Stimulated activated naive B cell treated with anti-CD40 and anti-IgM and Interleukin-4, amounts not matched to agents 10 μg/mL and 1 μg/mL and 100 μg/mL, for 72 hours (primary cell): Measurements from ENCODE around the gene CYGB.

Experiments
- ATAC-seq, 2 donors: fragments of 150-1000 bp; cut with Tn5 transposase; replicated peaks; 2 replicates each; pipeline ENCODE4 v1.10.0; 2021; ENCODE audit warnings: moderate library complexity in 1 of 2
- DNase-seq: peaks from one replicate; pipeline ENCODE4 v3.0.0; 2021
- H3K27ac Mint-ChIP-seq: one replicate; pipeline ENCODE4 v1.8.0; 2022; ENCODE audit warnings: mild to moderate bottlenecking, mixed read lengths
- H3K27me3 Mint-ChIP-seq, 2 donors: one replicate each; pipeline ENCODE4 v1.8.0; 2022; ENCODE audit warnings: mixed read lengths in 2 of 2
- H3K36me3 Mint-ChIP-seq, 2 donors: one replicate each; pipeline ENCODE4 v1.8.0; 2022; ENCODE audit warnings: mixed read lengths in 2 of 2, mild to moderate bottlenecking in 1 of 2
- H3K4me1 Mint-ChIP-seq, 2 donors: one replicate each; pipeline ENCODE4 v1.8.0; 2022; ENCODE audit warnings: mixed read lengths in 2 of 2, mild to moderate bottlenecking in 1 of 2
- H3K4me3 Mint-ChIP-seq, 2 donors: one replicate each; pipeline ENCODE4 v1.8.0; 2022; ENCODE audit warnings: mild to moderate bottlenecking in 2 of 2, mixed read lengths in 2 of 2, moderate library complexity in 1 of 2
- H3K9me3 Mint-ChIP-seq, 2 donors: one replicate each; pipeline ENCODE4 v1.8.0; 2022; ENCODE audit warnings: mixed read lengths in 2 of 2, mild to moderate bottlenecking in 1 of 2

CYGB gene

DNA sequence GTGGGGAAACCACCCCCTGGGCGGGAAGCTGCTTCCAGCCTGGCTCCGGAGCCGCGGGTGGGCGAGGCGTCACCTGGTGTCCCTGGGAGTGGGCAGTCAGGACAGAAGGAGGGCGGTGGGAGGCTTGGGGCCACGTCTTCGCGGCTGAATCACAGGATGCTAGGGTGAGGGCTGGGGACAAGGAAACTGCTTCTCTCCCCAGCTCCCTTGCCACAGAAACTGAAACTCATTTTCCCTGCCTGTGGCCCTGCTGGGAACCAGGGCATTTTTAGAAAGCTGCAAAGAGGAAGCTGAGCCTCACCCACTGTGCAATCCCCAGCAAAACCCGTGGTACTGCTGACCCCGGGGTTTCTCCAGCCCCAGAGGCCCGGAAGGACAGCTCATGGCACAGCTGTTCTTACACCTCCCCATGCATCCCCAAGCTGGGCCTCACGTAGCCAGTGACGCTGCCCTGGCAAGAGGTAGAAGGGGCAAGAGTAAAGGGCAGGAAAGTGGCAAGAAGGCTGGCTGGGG, 44.5 kb downstream of the CYGB start:
- H3K4me1 Mint-ChIP-seq: peaks cover 71 to 93% of the 10 kb centered on the region in 2 donors
- peak overlapping the region; percentile 83 to 84 for H3K4me3 Mint-ChIP-seq
- no peaks in the 10 kb centered on the region for H3K9me3 Mint-ChIP-seq
- ATAC-seq (peak; percentile 65 to 66), DNase-seq (peak; percentile 77)
- peak overlapping the region; percentile 97 for H3K27ac Mint-ChIP-seq
- H3K36me3 Mint-ChIP-seq: peaks cover 13 to 16% of the 10 kb centered on the region in 2 donors
- no peaks in the 10 kb centered on the region for H3K27me3 Mint-ChIP-seq

- DNase-seq: peak; percentile 80
- H3K4me1 Mint-ChIP-seq: peaks cover 66 to 93% of the 10 kb centered on the region in 2 donors
Observed at GRCh38 chr17:76492123-76492988, 45.2 kb downstream of the CYGB start.

GRCh38 chr17:76491271-76492122, 46.0 kb downstream of the CYGB start:
- Mint-ChIP-seq H3K36me3 (peaks cover 9 to 15% of the 10 kb centered on the region in 2 donors), H3K4me3 (peak overlapping the region; percentile 83 to 84), H3K9me3 (no peaks in the 10 kb centered on the region), H3K27ac (peak overlapping the region; percentile 97), H3K27me3 (no peaks in the 10 kb centered on the region), H3K4me1 (peaks cover 57 to 86% of the 10 kb centered on the region in 2 donors)
- peak; percentile 3 to 6 for ATAC-seq
- DNase-seq: no peak

More at GRCh38 chr17:76492123-76492988, 45.2 kb downstream of the CYGB start:
- no peaks in the 10 kb centered on the region for H3K27me3 Mint-ChIP-seq
- peaks cover 12 to 20% of the 10 kb centered on the region in 2 donors for H3K36me3 Mint-ChIP-seq
- no peaks in the 10 kb centered on the region for H3K9me3 Mint-ChIP-seq
- ATAC-seq: peak; percentile 75 to 76
- H3K4me3 Mint-ChIP-seq: peak overlapping the region; percentile 83 to 84
- H3K27ac Mint-ChIP-seq: peak overlapping the region; percentile 97

GRCh38 chr17:76490112-76490710, 47.3 kb downstream of the CYGB start:
- Mint-ChIP-seq H3K36me3 (peaks cover 9 to 16% of the 10 kb centered on the region in 2 donors), H3K27me3 (no peaks in the 10 kb centered on the region), H3K9me3 (no peaks in the 10 kb centered on the region), H3K4me1 (peaks cover 52 to 84% of the 10 kb centered on the region in 2 donors), H3K27ac (peak overlapping the region; percentile 92), H3K4me3 (peak overlapping the region in 1 of 2 donors; percentile 45)
- ATAC-seq (no peak), DNase-seq (no peak)

DNA sequence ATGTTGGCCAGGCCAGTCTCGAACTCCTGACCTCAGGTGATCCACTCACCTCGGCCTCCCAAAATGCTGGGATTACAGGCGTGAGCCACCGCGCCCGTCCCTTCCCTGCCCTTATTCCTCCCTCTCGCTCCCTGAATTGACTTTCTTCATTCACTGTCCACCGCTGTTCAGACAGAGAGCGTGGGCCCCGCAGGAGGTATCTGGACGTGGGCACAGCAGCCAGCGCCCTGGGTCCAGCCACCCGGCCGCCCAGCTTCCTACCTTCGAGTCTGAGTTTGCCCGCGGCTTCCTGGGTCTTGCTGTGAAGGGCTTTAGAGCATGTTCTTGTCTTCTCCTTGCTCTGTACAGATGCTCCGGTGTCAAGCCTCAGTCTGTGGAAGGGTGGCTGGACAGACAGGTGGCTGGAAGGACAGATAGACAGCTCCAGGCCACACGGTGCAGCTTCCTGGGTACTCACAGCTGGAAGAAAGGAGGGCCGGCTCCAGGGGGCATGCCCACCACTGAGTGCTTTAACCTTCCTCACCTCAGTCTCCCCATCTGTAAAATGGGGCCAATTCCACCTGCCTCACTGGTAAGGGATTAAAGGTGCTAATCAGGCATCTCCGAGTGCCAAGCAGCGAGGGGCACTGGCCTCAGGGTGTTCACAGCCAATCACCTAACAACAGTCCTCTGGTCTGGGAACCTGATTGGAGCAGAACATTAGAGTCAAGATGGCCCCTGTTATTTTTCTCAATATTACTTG, 49.9 kb downstream of the CYGB start:
- H3K4me1 Mint-ChIP-seq: peaks cover 50 to 83% of the 10 kb centered on the region in 2 donors
- H3K27ac Mint-ChIP-seq: peak overlapping the region; percentile 89
- DNase-seq (no peak), ATAC-seq (no peak)
- peak overlapping the region in 1 of 2 donors; percentile 36 for H3K4me3 Mint-ChIP-seq
- peaks cover 16 to 30% of the 10 kb centered on the region in 2 donors for H3K36me3 Mint-ChIP-seq
- no peaks in the 10 kb centered on the region for H3K27me3 Mint-ChIP-seq
- peaks cover 0 to 4% of the 10 kb centered on the region in 2 donors for H3K9me3 Mint-ChIP-seq

- peaks cover 0 to 4% of the 10 kb centered on the region in 2 donors for H3K9me3 Mint-ChIP-seq
- peak overlapping the region; percentile 92 for H3K27ac Mint-ChIP-seq
- ATAC-seq (no peak), DNase-seq (no peak)
- no peaks in the 10 kb centered on the region for H3K27me3 Mint-ChIP-seq
- H3K4me3 Mint-ChIP-seq: no peak overlapping the region
- peaks cover 46 to 83% of the 10 kb centered on the region in 2 donors for H3K4me1 Mint-ChIP-seq
- H3K36me3 Mint-ChIP-seq: peaks cover 18 to 39% of the 10 kb centered on the region in 2 donors
Observed at GRCh38 chr17:76485569-76485968, 51.9 kb downstream of the CYGB start.

GRCh38 chr17:76484228-76484725, 53.2 kb downstream of the CYGB start:
- H3K36me3 Mint-ChIP-seq: peaks cover 22 to 46% of the 10 kb centered on the region in 2 donors
- peaks cover 0 to 4% of the 10 kb centered on the region in 2 donors for H3K9me3 Mint-ChIP-seq
- no peak for ATAC-seq
- DNase-seq: no peak
- H3K27ac Mint-ChIP-seq: peak overlapping the region; percentile 95
- no peaks in the 10 kb centered on the region for H3K27me3 Mint-ChIP-seq
- H3K4me1 Mint-ChIP-seq: peaks cover 48 to 80% of the 10 kb centered on the region in 2 donors
- H3K4me3 Mint-ChIP-seq: peak overlapping the region; percentile 49 to 50

DNA sequence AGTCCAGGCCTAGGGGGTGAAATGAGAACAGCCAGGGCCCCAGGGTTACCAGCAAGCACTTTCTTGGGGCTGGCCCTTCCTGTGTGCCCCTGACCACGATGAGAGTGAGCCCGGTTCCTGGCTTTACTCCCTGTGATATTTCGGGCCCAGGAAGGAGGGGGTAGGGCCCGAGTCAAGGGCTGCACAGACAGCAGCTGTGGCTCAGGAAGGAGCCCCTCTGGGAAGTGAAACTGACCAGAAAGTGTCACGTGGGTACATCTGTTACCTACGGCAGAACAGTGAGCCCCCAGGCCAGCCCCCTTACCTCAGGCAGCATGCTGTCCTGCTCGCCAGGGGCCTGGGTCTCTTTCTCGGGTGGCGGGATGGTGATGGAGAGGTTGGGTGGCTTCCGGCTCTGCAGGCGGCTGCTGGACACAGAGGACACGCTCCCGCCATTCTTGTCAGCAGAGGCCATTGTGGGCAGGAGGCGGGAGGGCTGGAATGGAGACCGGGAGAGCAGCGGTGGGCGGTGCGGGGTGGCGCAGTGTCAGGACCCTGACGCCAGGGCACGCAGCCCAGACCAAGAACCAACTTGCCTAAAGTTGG, 56.3 kb downstream of the CYGB start:
- Mint-ChIP-seq H3K4me1 (peaks cover 50 to 71% of the 10 kb centered on the region in 2 donors), H3K4me3 (peak overlapping the region; percentile 66 to 68), H3K27ac (peak overlapping the region; percentile 95), H3K36me3 (peaks cover 34 to 63% of the 10 kb centered on the region in 2 donors), H3K9me3 (peaks cover 0 to 4% of the 10 kb centered on the region in 2 donors), H3K27me3 (no peaks in the 10 kb centered on the region)
- DNase-seq: peak; percentile 66
- ATAC-seq: peak; percentile 67 to 72

GRCh38 chr17:76480632-76481031, 56.9 kb downstream of the CYGB start:
- Mint-ChIP-seq H3K4me1 (peaks cover 46 to 67% of the 10 kb centered on the region in 2 donors), H3K27ac (peak overlapping the region; percentile 95), H3K9me3 (peaks cover 0 to 4% of the 10 kb centered on the region in 2 donors), H3K36me3 (peaks cover 34 to 64% of the 10 kb centered on the region in 2 donors), H3K4me3 (peak overlapping the region; percentile 66 to 68), H3K27me3 (no peaks in the 10 kb centered on the region)
- DNase-seq (no peak), ATAC-seq (peak; percentile 31 to 34)

- Mint-ChIP-seq H3K27ac (peak overlapping the region; percentile 89), H3K27me3 (no peaks in the 10 kb centered on the region), H3K9me3 (peaks cover 0 to 4% of the 10 kb centered on the region in 2 donors), H3K4me1 (peaks cover 41 to 65% of the 10 kb centered on the region in 2 donors), H3K4me3 (no peak overlapping the region), H3K36me3 (peaks cover 36 to 67% of the 10 kb centered on the region in 2 donors)
- no peak for ATAC-seq
- no peak for DNase-seq
Observed at GRCh38 chr17:76479515-76480060, 57.9 kb downstream of the CYGB start.

- Mint-ChIP-seq H3K27me3 (no peaks in the 10 kb centered on the region), H3K9me3 (no peaks in the 10 kb centered on the region), H3K36me3 (peaks cover 31 to 60% of the 10 kb centered on the region in 2 donors), H3K27ac (peak overlapping the region; percentile 89), H3K4me3 (peak overlapping the region in 1 of 2 donors; percentile 30), H3K4me1 (peaks cover 38 to 59% of the 10 kb centered on the region in 2 donors)
- DNase-seq (no peak), ATAC-seq (no peak)
Observed at GRCh38 chr17:76478730-76479514, 58.6 kb downstream of the CYGB start.

DNA sequence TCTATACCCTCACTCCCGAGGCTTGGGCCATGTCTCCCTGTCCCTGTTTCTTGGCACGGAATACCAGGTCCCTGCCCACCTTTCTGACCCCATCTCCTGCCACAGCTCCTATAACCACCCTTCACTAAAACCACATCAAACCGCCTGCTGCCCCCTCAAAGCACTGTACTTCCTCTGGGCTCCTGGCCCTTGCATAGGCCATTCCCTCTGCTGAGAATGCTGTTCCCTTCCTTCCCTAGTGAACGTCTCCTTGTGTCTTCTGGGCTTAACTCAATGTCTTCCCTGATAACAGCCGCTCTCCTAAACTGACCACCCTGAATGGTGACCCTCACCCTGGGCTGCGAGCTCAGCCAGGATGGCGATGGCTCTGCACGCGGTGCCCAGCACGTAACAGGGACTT, 59.4 kb downstream of the CYGB start:
- no peak for ATAC-seq
- peak overlapping the region; percentile 37 for H3K27ac Mint-ChIP-seq

More for the DNA sequence above, 59.4 kb downstream of the CYGB start:
- no peak for DNase-seq
- Mint-ChIP-seq H3K9me3 (no peaks in the 10 kb centered on the region), H3K4me3 (no peak overlapping the region), H3K27me3 (no peaks in the 10 kb centered on the region), H3K36me3 (peaks cover 33 to 61% of the 10 kb centered on the region in 2 donors), H3K4me1 (peaks cover 37 to 57% of the 10 kb centered on the region in 2 donors)
